ENCODE results near the gene ENPP5. TPM values are rescaled to one million over a fixed set of nuclear protein-coding genes. Genes with fewer than 3 reads are reported as not detected.

ENPP5 gene
- total and polyA plus RNA-seq, 10 of the 15 experiments (the other 5 are each of a cell fraction or from before 2014, with no cell fraction given), result 0.05 to 0.07 TPM; not detected in 8

DNA sequence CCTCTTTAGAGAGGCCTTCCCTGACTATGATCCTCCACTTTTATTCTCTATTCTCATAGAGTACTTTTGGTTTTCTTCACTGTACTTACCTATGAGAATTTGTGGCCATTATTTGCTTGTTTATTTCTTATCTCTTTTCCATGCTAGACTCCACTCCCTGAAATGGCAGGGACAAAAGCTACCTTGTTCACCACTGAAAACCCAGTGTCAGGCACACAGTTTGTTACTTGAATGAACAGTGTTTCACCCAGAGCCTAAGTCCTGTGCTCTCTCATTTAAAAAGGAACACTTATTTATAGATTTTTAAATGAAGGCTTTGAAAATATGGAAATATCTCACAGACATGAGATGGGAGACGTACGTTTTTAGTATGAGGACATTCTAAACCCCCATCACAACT is 47.7 kb upstream of the ENPP5 start:
- no peak overlapping the region for H3K4me2 ChIP-seq (ENCODE audit: control insufficient read depth, insufficient read depth)
- ChIA-PET SMC1A (ENCODE audit: uncharacterized antibody, unreplicated experiment) (interaction anchor here (1.0 to 5.5 kb wide), 6 partner anchors 17 to 192 kb away, joined by 3 to 40 read pairs (median 12); partner anchors contain the start of gene ENPP4), POLR2A (interaction anchor here (0.7 kb wide), 1 partner anchor 93 kb away, joined by 3 read pairs; no protein-coding TSS in a partner anchor), RAD21 (ENCODE audit: unreplicated experiment) (interaction anchor here (0.9 to 6.5 kb wide), 6 partner anchors 17 to 190 kb away, joined by 3 to 63 read pairs (median 8); partner anchors contain the start of gene ENPP4), CTCF (interaction anchor here (1.1 to 7.4 kb wide), 4 partner anchors 80 to 409 kb away, joined by 3 to 77 read pairs (median 34); no protein-coding TSS in a partner anchor)
- DNase-seq (ENCODE audit: low read depth, low spot score), result no peak
- no peaks in the 10 kb centered on the region for H3K79me2 ChIP-seq (ENCODE audit: control insufficient read depth, insufficient read depth, low read length)
- no peak overlapping the region for H2AFZ ChIP-seq (ENCODE audit: control insufficient read depth, low read depth, low read length)
- no peaks in the 10 kb centered on the region for H3K36me3 ChIP-seq (ENCODE audit: control insufficient read depth in 2 of 2, insufficient read depth in 2 of 2, low read length in 1 of 2)
- no peak for FAIRE-seq
- H4K20me1 ChIP-seq (ENCODE audit: control insufficient read depth, insufficient read depth), result no peaks in the 10 kb centered on the region
- H3K27me3 ChIP-seq (replicated peaks in 1 of 2; ENCODE audit: control insufficient read depth in 2 of 2, insufficient read depth in 2 of 2, low read length in 1 of 2), result no peaks in the 10 kb centered on the region
- H3K27ac ChIP-seq (ENCODE audit: control insufficient read depth, insufficient read depth), result no peak overlapping the region
- in situ Hi-C loops (cut with MboI), result no loop called here
- intact Hi-C loops (cut with micrococcal nuclease; ENCODE audit: unreplicated experiment), result no loop called here
- no peak overlapping the region for H3K9ac ChIP-seq (ENCODE audit: control insufficient read depth, insufficient read depth, low read length)
- BruUV-seq (replicated peaks), result no TSS peak
- ATAC-seq, result no peak
- peaks cover 29% of the 10 kb centered on the region for H3K4me1 ChIP-seq (ENCODE audit: control insufficient read depth, insufficient read depth, low read length)
- 97% methylated on average over 2 of the region's 2 CpGs for WGBS (ENCODE audit: insufficient coverage, insufficient replicate concordance, low lambda C conversion rate, missing lambda C conversion rate)
- H3K9me3 ChIP-seq (replicated peaks; ENCODE audit: control insufficient read depth, insufficient read depth, low read length), result no peaks in the 10 kb centered on the region; the same call in 2 of the 3 replicates
- no peak overlapping the region for H3K4me3 ChIP-seq
- TF ChIP-seq CBFB (IDR thresholded peaks at IDR 0.05; ENCODE audit: low read depth) (no peak), CREB1 (IDR thresholded peaks at IDR 0.05; ENCODE audit: low read depth) (no peak), EP300 (IDR thresholded peaks at IDR 0.05; ENCODE audit: borderline replicate concordance in 1 of 2, control insufficient read depth in 1 of 2, low read depth in 2 of 2, low read length in 2 of 2) (no peak), YY1 (IDR thresholded peaks at IDR 0.05; ENCODE audit: low read depth, low read length) (no peak), JUNB (IDR thresholded peaks at IDR 0.05) (no peak), CHD1 (IDR thresholded peaks at IDR 0.05; ENCODE audit: low read depth, low read length) (no peak), HCFC1 (IDR thresholded peaks at IDR 0.05; ENCODE audit: low read length) (no peak), ZNF24 (IDR thresholded peaks at IDR 0.05) (no peak), RAD51 (IDR thresholded peaks at IDR 0.05) (no peak), RELA (IDR thresholded peaks at IDR 0.05; ENCODE audit: borderline replicate concordance, partially characterized antibody) (no peak), EZH2 (IDR thresholded peaks at IDR 0.05; ENCODE audit: borderline replicate concordance, control insufficient read depth, low read depth, low read length) (no peak), POLR2AphosphoS2 (IDR thresholded peaks at IDR 0.05; ENCODE audit: low read depth, low read length) (no peak), NFYA (IDR thresholded peaks at IDR 0.05; ENCODE audit: borderline replicate concordance, low read depth, low read length) (no peak), CEBPB (IDR thresholded peaks at IDR 0.05; ENCODE audit: borderline replicate concordance in 1 of 2, low read depth in 2 of 2, low read length in 2 of 2) (no peak)
- TF ChIP-seq, protein P1, sequence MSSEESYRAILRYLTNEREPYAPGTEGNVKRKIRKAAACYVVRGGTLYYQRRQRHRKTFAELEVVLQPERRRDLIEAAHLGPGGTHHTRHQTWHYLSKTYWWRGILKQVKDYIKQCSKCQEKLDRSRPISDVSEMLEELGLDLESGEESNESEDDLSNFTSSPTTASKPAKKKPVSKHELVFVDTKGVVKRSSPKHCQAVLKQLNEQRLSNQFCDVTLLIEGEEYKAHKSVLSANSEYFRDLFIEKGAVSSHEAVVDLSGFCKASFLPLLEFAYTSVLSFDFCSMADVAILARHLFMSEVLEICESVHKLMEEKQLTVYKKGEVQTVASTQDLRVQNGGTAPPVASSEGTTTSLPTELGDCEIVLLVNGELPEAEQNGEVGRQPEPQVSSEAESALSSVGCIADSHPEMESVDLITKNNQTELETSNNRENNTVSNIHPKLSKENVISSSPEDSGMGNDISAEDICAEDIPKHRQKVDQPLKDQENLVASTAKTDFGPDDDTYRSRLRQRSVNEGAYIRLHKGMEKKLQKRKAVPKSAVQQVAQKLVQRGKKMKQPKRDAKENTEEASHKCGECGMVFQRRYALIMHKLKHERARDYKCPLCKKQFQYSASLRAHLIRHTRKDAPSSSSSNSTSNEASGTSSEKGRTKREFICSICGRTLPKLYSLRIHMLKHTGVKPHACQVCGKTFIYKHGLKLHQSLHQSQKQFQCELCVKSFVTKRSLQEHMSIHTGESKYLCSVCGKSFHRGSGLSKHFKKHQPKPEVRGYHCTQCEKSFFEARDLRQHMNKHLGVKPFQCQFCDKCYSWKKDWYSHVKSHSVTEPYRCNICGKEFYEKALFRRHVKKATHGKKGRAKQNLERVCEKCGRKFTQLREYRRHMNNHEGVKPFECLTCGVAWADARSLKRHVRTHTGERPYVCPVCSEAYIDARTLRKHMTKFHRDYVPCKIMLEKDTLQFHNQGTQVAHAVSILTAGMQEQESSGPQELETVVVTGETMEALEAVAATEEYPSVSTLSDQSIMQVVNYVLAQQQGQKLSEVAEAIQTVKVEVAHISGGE (CRISPR knock-in tag; IDR thresholded peaks at IDR 0.05), result no peak
- TF ChIP-seq, protein P2, sequence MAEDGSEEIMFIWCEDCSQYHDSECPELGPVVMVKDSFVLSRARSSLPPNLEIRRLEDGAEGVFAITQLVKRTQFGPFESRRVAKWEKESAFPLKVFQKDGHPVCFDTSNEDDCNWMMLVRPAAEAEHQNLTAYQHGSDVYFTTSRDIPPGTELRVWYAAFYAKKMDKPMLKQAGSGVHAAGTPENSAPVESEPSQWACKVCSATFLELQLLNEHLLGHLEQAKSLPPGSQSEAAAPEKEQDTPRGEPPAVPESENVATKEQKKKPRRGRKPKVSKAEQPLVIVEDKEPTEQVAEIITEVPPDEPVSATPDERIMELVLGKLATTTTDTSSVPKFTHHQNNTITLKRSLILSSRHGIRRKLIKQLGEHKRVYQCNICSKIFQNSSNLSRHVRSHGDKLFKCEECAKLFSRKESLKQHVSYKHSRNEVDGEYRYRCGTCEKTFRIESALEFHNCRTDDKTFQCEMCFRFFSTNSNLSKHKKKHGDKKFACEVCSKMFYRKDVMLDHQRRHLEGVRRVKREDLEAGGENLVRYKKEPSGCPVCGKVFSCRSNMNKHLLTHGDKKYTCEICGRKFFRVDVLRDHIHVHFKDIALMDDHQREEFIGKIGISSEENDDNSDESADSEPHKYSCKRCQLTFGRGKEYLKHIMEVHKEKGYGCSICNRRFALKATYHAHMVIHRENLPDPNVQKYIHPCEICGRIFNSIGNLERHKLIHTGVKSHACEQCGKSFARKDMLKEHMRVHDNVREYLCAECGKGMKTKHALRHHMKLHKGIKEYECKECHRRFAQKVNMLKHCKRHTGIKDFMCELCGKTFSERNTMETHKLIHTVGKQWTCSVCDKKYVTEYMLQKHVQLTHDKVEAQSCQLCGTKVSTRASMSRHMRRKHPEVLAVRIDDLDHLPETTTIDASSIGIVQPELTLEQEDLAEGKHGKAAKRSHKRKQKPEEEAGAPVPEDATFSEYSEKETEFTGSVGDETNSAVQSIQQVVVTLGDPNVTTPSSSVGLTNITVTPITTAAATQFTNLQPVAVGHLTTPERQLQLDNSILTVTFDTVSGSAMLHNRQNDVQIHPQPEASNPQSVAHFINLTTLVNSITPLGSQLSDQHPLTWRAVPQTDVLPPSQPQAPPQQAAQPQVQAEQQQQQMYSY (CRISPR knock-in tag; IDR thresholded peaks at IDR 0.05), result no peak
